DMS 273 (cell line): ENCODE measurements around the gene PCDHA6.
"Not testable (repeated sequence)": the region's sequence is repeated elsewhere in the genome, so short reads cannot be mapped to it uniquely, and the experiment has no call there.

ENCODE experiments used
- DNase-seq: peaks from one replicate; lab custom pipeline; 2025; ENCODE audit not compliant: unreplicated experiment; lab: John Stamatoyannopoulos, UW

The PCDHA6 gene, protein sequence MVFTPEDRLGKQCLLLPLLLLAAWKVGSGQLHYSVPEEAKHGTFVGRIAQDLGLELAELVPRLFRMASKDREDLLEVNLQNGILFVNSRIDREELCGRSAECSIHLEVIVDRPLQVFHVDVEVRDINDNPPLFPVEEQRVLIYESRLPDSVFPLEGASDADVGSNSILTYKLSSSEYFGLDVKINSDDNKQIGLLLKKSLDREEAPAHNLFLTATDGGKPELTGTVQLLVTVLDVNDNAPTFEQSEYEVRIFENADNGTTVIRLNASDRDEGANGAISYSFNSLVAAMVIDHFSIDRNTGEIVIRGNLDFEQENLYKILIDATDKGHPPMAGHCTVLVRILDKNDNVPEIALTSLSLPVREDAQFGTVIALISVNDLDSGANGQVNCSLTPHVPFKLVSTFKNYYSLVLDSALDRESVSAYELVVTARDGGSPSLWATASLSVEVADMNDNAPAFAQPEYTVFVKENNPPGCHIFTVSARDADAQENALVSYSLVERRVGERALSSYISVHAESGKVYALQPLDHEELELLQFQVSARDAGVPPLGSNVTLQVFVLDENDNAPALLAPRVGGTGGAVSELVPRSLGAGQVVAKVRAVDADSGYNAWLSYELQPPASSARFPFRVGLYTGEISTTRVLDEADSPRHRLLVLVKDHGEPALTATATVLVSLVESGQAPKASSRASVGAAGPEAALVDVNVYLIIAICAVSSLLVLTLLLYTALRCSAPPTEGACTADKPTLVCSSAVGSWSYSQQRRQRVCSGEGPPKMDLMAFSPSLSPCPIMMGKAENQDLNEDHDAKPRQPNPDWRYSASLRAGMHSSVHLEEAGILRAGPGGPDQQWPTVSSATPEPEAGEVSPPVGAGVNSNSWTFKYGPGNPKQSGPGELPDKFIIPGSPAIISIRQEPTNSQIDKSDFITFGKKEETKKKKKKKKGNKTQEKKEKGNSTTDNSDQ

DNA sequence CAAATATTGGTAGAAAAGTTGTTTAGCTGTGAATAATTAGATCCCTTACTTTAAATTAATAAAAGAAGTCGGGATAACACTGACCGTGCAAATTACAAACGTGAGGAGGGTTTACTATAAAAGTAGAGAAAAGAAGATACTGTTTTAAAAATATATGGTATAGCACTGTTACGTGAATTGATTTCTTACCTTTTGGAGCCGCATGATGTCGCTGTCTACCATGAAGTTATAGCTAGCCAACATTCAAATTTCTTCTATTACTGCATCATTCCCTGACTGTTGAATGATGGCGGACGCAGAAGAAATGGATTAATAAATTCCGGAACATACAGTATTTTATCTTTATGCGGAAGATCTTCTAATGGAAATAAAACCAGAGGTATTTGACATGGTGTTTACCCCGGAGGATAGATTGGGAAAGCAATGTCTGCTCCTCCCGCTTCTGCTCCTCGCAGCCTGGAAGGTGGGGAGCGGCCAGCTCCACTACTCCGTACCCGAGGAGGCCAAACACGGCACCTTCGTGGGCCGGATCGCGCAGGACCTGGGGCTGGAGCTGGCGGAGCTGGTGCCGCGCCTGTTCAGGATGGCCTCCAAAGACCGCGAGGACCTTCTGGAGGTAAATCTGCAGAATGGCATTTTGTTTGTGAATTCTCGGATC, at the start of gene PCDHA6:
TSS of gene PCDHA6 (plus strand) at position 257 of the 658 bp plus-strand sequence. CDS start at position 389, 132 bp downstream.
- no peak for DNase-seq

DNA sequence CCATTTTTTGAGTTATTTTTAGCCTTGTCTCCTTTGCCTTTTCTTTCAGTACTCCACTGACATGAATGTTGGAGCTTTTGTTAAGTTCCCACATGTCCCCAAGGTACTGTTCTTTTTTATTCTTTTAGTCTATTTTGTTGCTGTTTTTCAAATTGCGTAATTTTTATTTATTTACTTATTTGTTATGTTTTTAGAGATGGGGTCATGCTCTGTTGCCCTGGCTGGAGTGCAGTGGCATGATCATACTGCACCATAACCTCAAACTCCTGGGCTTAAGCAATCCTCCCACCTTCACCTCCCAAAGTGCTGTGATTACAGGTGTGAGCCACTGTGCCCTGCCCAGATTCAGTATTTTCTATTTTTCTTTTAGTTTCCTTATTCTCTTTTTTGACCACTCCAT, 47.2 kb upstream of the PCDHA6 start:
- DNase-seq = no peak

DNA sequence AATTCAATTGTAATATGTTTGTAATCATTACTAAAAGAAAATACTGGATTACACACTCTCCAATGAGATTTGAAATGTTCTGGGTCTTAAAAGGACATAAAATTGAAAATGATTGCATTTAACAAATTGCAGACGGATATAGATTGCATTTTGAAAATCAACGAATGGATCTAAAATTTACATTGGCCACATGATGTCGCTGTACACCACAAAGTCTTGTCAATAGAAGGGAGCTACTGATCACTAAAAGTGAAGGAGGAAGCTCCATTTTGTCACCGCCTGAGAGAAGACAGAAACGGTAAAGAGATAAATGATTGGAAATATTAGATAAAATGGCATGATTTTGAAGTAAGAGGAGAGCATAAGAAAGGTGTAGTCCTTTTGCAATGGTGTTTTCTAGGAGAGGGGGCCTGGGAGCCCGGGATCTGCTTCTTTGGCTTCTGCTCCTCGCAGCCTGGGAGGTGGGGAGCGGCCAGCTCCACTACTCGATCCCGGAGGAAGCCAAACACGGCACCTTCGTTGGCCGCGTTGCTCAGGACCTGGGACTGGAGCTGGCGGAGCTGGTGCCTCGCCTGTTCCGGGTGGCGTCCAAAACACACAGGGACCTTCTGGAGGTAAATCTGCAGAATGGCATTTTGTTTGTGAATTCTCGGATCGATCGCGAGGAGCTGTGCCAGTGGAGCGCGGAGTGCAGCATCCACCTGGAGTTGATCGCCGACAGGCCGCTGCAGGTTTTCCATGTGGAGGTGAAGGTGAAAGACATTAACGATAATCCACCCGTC, 41.7 kb upstream of the PCDHA6 start, which contains the start of gene PCDHA1:
TSS of gene PCDHA1 (plus strand) at position 236 of the 782 bp plus-strand sequence.
- DNase-seq = peak; percentile 30

DNA sequence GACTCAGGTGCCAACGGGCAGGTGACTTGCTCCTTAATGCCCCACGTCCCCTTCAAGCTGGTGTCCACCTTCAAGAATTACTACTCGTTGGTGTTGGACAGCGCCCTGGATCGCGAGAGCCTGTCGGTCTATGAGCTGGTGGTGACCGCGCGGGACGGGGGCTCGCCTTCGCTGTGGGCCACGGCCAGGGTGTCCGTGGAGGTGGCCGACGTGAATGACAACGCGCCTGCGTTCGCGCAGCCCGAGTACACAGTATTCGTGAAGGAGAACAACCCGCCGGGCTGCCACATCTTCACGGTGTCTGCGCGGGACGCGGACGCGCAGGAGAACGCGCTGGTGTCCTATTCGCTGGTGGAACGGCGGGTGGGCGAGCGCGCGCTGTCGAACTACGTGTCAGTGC, 40.3 kb upstream of the PCDHA6 start:
- not testable (repeated sequence) for DNase-seq

DNA sequence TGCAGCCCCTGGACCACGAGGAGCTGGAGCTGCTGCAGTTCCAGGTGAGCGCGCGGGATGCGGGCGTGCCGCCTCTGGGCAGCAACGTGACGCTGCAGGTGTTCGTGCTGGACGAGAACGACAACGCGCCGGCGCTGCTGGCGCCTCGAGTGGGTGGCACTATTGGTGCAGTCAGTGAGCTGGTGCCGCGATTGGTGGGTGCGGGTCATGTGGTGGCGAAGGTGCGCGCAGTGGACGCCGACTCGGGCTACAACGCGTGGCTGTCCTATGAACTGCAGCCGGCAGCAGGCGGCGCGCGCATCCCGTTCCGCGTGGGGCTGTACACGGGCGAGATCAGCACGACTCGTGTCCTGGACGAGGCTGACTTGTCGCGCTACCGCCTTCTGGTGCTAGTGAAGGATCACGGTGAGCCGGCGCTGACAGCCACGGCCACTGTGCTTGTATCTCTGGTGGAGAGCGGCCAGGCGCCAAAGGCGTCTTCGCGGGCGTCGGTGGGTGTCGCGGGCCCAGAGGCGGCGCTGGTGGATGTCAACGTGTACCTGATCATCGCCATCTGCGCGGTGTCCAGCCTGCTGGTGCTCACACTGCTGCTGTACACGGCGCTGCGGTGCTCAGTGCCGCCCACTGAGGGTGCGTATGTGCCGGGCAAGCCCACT, 39.8 kb upstream of the PCDHA6 start:
- not testable (repeated sequence) for DNase-seq

DNA sequence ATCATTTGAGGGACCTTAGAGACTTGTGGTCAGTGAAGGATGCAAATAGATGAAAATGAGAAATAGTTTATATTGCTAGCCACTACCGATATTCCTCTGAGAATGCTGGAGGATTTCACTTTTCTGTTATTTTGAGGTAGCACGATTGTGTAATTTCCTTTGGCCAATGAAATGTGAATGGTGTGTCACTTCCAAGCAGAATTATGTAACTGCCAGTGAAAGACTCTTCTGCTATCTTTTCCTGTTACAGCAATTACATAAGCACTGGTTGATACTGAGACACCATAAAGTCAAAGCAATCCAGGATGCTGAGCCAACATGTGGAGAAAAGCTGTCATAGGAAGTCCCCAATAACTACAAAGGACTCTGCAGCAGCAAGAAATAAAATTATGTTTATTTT, 36.7 kb upstream of the PCDHA6 start:
- no peak for DNase-seq

DNA sequence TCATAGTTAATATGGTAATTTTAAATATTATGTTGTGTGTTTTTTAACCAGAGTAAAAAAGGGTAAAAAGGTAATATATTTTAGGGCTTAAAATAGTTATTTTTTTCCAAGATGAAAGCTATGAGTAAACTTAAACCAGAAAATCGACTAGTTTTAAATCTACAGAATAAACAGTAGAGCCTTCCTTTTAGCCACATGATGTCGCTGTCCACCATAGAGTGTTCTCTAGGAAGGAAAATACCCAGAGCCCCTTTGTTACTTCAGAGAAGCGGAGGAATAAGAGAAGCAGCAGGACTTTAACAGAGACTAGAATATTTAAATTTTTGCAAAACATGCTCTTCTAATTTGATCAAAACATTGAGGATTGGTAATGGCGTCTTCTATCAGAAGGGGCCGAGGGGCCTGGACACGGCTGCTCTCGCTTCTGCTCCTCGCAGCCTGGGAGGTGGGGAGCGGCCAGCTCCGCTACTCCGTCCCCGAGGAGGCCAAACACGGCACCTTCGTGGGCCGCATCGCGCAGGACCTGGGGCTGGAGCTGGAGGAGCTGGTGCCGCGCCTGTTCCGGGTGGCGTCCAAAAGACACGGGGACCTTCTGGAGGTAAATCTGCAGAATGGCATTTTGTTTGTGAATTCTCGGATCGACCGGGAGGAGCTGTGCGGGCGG, 33.0 kb upstream of the PCDHA6 start, which contains the start of gene PCDHA2:
TSS of gene PCDHA2 (plus strand) at position 258 of the 664 bp plus-strand sequence.
- peak; percentile 87 for DNase-seq

DNA sequence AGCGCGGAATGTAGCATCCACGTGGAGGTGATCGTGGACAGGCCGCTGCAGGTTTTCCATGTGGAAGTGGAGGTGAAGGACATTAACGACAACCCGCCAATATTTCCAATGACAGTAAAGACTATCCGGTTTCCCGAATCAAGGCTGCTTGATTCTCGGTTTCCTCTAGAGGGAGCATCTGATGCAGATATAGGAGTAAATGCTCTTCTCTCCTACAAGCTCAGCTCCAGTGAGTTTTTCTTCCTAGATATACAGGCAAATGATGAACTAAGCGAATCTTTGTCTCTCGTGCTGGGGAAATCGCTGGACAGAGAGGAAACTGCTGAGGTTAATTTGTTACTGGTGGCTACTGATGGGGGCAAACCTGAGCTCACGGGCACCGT, 32.5 kb upstream of the PCDHA6 start:
- peak; percentile 84 for DNase-seq

DNA sequence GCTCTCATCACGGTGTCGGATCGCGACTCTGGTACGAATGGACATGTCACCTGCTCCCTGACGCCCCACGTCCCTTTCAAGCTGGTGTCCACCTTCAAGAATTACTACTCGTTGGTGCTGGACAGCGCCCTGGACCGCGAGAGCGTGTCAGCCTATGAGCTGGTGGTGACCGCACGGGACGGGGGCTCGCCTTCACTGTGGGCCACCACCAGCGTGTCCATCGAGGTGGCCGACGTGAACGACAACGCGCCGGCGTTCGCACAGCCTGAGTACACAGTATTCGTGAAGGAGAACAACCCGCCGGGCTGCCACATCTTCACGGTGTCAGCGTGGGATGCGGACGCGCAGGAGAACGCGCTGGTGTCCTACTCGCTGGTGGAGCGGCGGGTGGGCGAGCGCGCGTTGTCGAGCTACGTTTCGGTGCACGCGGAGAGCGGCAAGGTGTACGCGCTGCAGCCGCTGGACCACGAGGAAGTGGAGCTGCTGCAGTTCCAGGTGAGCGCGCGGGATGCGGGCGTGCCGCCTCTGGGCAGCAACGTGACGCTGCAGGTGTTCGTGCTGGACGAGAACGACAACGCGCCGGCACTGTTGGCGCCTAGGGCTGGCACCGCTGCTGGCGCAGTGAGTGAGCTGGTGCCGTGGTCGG, 31.6 kb upstream of the PCDHA6 start:
- DNase-seq = not testable (repeated sequence)

DNA sequence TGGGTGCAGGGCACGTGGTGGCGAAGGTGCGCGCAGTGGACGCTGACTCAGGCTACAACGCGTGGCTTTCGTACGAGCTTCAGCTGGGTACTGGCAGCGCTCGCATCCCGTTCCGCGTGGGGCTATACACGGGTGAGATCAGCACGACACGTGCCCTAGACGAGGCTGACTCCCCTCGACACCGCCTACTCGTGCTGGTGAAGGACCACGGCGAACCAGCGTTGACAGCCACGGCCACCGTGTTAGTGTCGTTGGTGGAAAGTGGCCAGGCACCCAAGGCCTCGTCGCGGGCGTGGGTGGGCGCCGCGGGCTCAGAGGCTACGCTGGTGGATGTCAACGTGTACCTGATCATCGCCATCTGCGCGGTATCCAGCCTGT, 31.1 kb upstream of the PCDHA6 start:
- no peak for DNase-seq

DNA sequence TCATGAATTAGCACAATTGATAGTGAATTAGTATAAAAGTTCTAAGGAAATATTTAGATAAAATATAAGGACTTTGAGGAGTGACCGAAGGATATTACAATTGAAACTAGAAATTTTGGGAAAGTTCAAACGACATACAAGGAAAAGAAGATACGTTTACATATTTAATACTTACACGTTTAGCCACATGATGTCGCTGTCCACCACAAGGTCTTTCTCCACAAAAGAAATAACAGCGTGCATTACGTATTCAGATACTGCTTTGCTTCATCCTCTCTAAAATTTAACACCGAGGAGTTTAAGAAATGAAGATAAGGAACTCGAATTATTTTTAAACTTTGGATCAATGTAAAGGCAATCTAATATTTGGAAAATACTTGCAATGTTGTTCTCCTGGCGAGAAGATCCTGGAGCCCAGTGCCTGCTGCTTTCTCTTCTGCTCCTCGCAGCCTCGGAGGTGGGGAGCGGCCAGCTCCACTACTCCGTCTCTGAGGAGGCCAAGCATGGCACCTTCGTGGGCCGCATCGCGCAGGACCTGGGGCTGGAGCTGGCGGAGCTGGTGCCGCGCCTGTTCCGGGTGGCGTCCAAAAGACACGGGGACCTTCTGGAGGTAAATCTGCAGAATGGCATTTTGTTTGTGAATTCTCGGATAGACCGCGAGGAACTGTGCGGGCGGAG, 26.8 kb upstream of the PCDHA6 start, which contains the start of gene PCDHA3:
TSS of gene PCDHA3 (plus strand) at position 242 of the 678 bp plus-strand sequence.
- peak; percentile 19 for DNase-seq

DNA sequence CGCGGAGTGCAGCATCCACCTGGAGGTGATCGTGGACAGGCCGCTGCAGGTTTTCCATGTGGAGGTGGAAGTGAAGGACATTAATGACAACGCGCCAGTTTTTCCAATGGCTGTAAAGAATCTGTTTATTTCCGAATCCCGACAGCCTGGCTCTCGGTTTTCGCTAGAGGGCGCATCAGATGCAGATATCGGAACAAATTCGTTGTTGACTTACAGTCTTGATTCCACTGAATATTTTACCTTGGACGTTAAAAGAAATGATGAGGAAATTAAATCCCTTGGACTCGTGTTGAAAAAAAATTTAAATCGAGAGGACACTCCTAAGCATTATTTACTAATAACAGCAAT, 26.3 kb upstream of the PCDHA6 start:
- no peak for DNase-seq

DNA sequence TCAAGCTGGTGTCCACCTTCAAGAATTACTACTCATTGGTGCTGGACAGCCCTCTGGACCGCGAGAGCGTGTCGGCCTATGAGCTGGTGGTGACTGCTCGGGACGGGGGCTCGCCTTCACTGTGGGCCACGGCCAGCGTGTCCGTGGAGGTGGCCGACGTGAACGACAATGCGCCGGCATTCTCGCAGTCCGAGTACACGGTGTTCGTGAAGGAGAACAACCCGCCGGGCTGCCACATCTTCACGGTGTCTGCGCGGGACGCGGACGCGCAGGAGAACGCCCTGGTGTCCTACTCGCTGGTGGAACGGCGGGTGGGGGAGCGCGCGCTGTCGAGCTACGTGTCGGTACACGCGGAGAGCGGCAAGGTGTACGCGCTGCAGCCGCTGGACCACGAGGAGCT, 25.4 kb upstream of the PCDHA6 start:
- not testable (repeated sequence) for DNase-seq

DNA sequence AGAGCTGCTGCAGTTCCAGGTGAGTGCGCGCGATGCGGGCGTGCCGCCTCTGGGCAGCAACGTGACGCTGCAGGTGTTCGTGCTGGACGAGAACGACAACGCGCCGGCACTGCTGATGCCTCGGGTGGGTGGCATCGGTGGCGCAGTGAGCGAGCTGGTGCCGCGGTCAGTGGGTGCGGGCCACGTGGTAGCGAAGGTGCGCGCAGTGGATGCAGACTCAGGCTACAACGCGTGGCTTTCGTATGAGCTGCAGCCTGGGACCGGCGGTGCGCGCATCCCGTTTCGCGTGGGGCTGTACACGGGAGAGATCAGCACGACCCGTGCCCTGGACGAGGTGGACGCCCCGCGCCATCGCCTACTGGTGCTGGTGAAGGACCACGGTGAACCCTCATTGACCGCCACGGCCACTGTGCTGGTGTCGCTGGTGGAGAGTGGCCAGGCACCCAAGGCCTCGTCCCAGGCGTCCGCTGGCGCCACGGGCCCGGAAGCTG, 24.9 kb upstream of the PCDHA6 start:
- no peak for DNase-seq

DNA sequence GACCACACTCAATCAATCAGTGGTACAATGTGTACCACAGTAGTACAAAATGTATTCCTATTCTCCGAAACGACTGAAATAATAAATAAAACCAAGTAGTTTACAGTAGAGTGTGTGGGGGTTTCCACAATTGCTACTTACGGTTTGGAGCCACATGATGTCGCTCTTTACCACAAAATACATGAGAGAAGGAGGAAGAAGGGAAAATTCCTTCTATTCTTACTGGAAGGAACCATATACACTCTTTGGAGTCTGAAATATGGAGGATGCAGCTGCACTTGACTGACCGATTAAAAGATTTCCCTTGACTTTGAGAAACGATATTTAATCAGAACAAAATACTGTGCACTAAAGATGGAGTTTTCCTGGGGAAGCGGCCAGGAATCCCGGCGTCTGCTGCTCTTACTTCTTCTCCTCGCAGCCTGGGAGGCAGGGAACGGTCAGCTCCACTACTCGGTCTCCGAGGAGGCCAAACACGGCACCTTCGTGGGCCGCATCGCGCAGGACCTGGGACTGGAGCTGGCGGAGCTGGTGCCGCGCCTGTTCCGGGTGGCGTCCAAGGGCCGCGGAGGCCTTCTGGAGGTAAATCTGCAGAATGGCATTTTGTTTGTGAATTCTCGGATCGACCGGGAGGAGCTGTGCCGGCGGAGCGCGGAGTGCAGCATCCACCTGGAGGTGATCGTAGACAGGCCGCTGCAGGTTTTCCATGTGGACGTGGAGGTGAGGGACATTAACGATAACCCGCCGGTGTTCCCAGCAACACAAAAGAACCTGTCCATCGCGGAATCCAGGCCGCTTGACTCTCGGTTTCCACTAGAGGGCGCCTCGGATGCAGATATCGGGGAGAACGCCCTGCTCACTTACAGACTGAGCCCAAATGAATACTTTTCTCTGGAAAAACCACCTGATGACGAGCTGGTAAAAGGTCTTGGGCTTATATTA, 20.7 kb upstream of the PCDHA6 start, which contains the start of gene PCDHA4:
TSS of gene PCDHA4 (plus strand) at position 235 of the 942 bp plus-strand sequence.
- DNase-seq = peak; percentile 3

DNA sequence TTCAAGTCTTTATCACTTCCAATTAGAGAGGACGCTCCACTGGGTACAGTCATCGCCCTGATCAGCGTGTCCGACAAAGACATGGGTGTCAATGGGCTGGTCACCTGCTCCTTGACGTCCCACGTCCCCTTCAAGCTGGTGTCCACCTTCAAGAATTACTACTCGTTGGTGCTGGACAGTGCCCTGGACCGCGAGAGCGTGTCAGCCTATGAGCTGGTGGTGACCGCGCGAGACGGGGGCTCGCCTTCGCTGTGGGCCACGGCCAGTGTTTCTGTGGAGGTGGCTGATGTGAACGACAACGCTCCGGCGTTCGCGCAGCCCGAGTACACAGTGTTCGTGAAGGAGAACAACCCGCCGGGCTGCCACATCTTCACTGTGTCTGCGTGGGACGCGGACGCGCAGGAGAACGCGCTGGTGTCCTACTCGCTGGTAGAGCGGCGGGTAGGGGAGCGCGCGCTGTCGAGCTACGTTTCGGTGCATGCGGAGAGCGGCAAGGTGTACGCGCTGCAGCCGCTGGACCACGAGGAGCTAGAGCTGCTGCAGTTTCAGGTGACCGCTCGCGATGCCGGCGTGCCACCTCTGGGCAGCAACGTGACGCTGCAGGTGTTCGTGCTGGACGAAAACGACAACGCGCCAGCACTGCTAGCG, 19.4 kb upstream of the PCDHA6 start:
- DNase-seq = not testable (repeated sequence)
